Neural crest cell (in vitro differentiated cells): ENCODE data around the gene PIK3R5. TPM values are rescaled to one million over a fixed set of nuclear protein-coding genes. Genes with fewer than 3 reads are reported as not detected.
A peak's percentile ranks its signal among the peaks of the same experiment; 100 is the strongest.

Experiments
- DNase-seq: peaks from one replicate; pipeline ENCODE4 v3.0.0; 2021; ENCODE audit warnings: low read depth, mixed read lengths, low spot score
- H3K27ac Mint-ChIP-seq: one replicate; pipeline ENCODE4 v1.8.0; 2021; ENCODE audit warnings: mild to moderate bottlenecking, mixed read lengths; ENCODE audit not compliant: unreplicated experiment
- H3K27me3 Mint-ChIP-seq: 2 replicates; pipeline ENCODE4 v1.8.0; 2021; ENCODE audit warnings: low read depth, mild to moderate bottlenecking, mixed read lengths
- H3K36me3 Mint-ChIP-seq: 2 replicates; pipeline ENCODE4 v1.8.0; 2021; ENCODE audit warnings: low read depth, mild to moderate bottlenecking, mixed read lengths
- H3K4me1 Mint-ChIP-seq: 2 replicates; pipeline ENCODE4 v1.8.0; 2021; ENCODE audit warnings: mixed read lengths
- H3K4me3 Mint-ChIP-seq: one replicate; pipeline ENCODE4 v1.8.0; 2021; ENCODE audit warnings: mild to moderate bottlenecking, mixed read lengths
- H3K9me3 Mint-ChIP-seq: 2 replicates; pipeline ENCODE4 v1.8.0; 2021; ENCODE audit warnings: mixed read lengths
- CTCF ChIP-seq: fragments of 200-600 bp; sonication (generic); conservative IDR thresholded peaks from 2 replicates; pipeline ENCODE4 v1.5.0; 2021; ENCODE audit warnings: antibody characterized with exemption, mild to moderate bottlenecking
- total RNA-seq: library from RNA; stranded (reverse); gene quantifications from 2 replicates; pipeline ENCODE4 v1.2.1, GENCODE V29; 2021

PIK3R5 gene
- total RNA-seq, 1 donor from 2014 or later: 1.4 TPM

- peaks cover 6% of the 10 kb centered on the region for H3K4me1 Mint-ChIP-seq
- no peak for TF ChIP-seq CTCF
Measured at GRCh38 chr17:8835631-8836364, 129.7 kb downstream of the PIK3R5 start.

GRCh38 chr17:8835106-8835505 is 130.4 kb downstream of the PIK3R5 start:
- no peaks in the 10 kb centered on the region for H3K27me3 Mint-ChIP-seq
- TF ChIP-seq CTCF: no peak
- DNase-seq: no peak

More at GRCh38 chr17:8835631-8836364, 129.7 kb downstream of the PIK3R5 start:
- DNase-seq: no peak
- H3K27ac Mint-ChIP-seq: no peak overlapping the region
- H3K4me3 Mint-ChIP-seq: no peak overlapping the region
- no peaks in the 10 kb centered on the region for H3K36me3 Mint-ChIP-seq
- no peaks in the 10 kb centered on the region for H3K27me3 Mint-ChIP-seq
- no peaks in the 10 kb centered on the region for H3K9me3 Mint-ChIP-seq

GRCh38 chr17:8832711-8833352 is 132.7 kb downstream of the PIK3R5 start:
- peak; percentile 52 for DNase-seq
- no peaks in the 10 kb centered on the region for H3K36me3 Mint-ChIP-seq
- H3K4me1 Mint-ChIP-seq: peaks cover 6% of the 10 kb centered on the region
- no peaks in the 10 kb centered on the region for H3K9me3 Mint-ChIP-seq
- H3K27ac Mint-ChIP-seq: no peak overlapping the region
- H3K27me3 Mint-ChIP-seq: no peaks in the 10 kb centered on the region
- peak; percentile 61 for TF ChIP-seq CTCF
- H3K4me3 Mint-ChIP-seq: no peak overlapping the region

More at GRCh38 chr17:8835106-8835505, 130.4 kb downstream of the PIK3R5 start:
- no peak overlapping the region for H3K27ac Mint-ChIP-seq
- no peaks in the 10 kb centered on the region for H3K36me3 Mint-ChIP-seq
- H3K4me3 Mint-ChIP-seq: no peak overlapping the region
- peaks cover 6% of the 10 kb centered on the region for H3K4me1 Mint-ChIP-seq
- no peaks in the 10 kb centered on the region for H3K9me3 Mint-ChIP-seq

- H3K27ac Mint-ChIP-seq: peak overlapping the region; percentile 53
- no peak for TF ChIP-seq CTCF
- DNase-seq: no peak
- peaks cover 5% of the 10 kb centered on the region for H3K4me1 Mint-ChIP-seq
- no peak overlapping the region for H3K4me3 Mint-ChIP-seq
- no peaks in the 10 kb centered on the region for H3K36me3 Mint-ChIP-seq
- H3K9me3 Mint-ChIP-seq: no peaks in the 10 kb centered on the region
- H3K27me3 Mint-ChIP-seq: peaks cover 2% of the 10 kb centered on the region
Measured at GRCh38 chr17:8831234-8831849, 134.2 kb downstream of the PIK3R5 start.

- H3K27ac Mint-ChIP-seq: no peak overlapping the region
- TF ChIP-seq CTCF: no peak
- no peak overlapping the region for H3K4me3 Mint-ChIP-seq
- no peaks in the 10 kb centered on the region for H3K36me3 Mint-ChIP-seq
- H3K9me3 Mint-ChIP-seq: no peaks in the 10 kb centered on the region
- H3K27me3 Mint-ChIP-seq: peaks cover 2% of the 10 kb centered on the region
- peaks cover 5% of the 10 kb centered on the region for H3K4me1 Mint-ChIP-seq
- DNase-seq: no peak
Measured at GRCh38 chr17:8830141-8830540, 135.4 kb downstream of the PIK3R5 start.
